ENCODE results near the gene KRTAP4-2. TPM values are rescaled to one million over a fixed set of nuclear protein-coding genes. Genes with fewer than 3 reads are reported as not detected.

The KRTAP4-2 gene
- polyA plus RNA-seq, 1 experiment = not detected

GRCh38 chr17:41133880-41134735 is 43.9 kb downstream of the KRTAP4-2 start:
- TF ChIP-seq CTCF (IDR thresholded peaks at IDR 0.05; ENCODE audit: insufficient read depth, low read depth, low read length) = no peak
- no peaks in the 10 kb centered on the region for H3K27me3 ChIP-seq (ENCODE audit: control insufficient read depth, insufficient read depth, low read length)
- POLR2A ChIA-PET = interaction anchor here (0.6 kb wide), 1 partner anchor 78 kb away, joined by 3 read pairs; no protein-coding TSS in a partner anchor
- no peak for DNase-seq (ENCODE audit: low read depth)
- no peaks in the 10 kb centered on the region for H3K36me3 ChIP-seq (ENCODE audit: control insufficient read depth, insufficient read depth, low read length)
- no peak overlapping the region for H3K4me3 ChIP-seq (ENCODE audit: low read depth, low read length)
- CTCF ChIA-PET = interaction anchor here (0.7 kb wide), 1 partner anchor 248 kb away, joined by 3 read pairs; no protein-coding TSS in a partner anchor

GRCh38 chr17:41131979-41132378 is 46.0 kb downstream of the KRTAP4-2 start:
- ChIA-PET POLR2A (interaction anchor here (0.6 kb wide), 1 partner anchor 236 kb away, joined by 3 read pairs; no protein-coding TSS in a partner anchor), CTCF (no interaction called here)
- TF ChIP-seq CTCF (IDR thresholded peaks at IDR 0.05; ENCODE audit: insufficient read depth, low read depth, low read length) = no peak
- Histone ChIP-seq H3K4me3 (ENCODE audit: low read depth, low read length) (no peak overlapping the region), H3K27me3 (ENCODE audit: control insufficient read depth, insufficient read depth, low read length) (no peaks in the 10 kb centered on the region), H3K36me3 (ENCODE audit: control insufficient read depth, insufficient read depth, low read length) (no peaks in the 10 kb centered on the region)
- no peak for DNase-seq (ENCODE audit: low read depth)

Small RNA genes within 50 kb of the gene (small RNA-seq; reads per million reads assigned to genes)
- gene KRTAP4-17P (ENCODE audit: insufficient read length, low read depth, low replicate concordance) = not detected

Other genes with a start within 250 kb of the KRTAP4-2 start
- 0.09 and 0.11 TPM in 2 replicates for gene KRT23, start 240.6 kb downstream of the KRTAP4-2 start, polyA plus RNA-seq (2011; rRNA removed)
- not detected in 2 replicates for gene KRT39, start 211.3 kb downstream of the KRTAP4-2 start, polyA plus RNA-seq (2011; rRNA removed)
- gene KRT40, start 193.9 kb downstream of the KRTAP4-2 start, polyA plus RNA-seq (2011; rRNA removed) = not detected in 2 replicates
- not detected in 2 replicates for gene KRTAP3-3, start 184.1 kb downstream of the KRTAP4-2 start, polyA plus RNA-seq (2011; rRNA removed)
- not detected in 2 replicates for gene KRTAP3-2, start 178.3 kb downstream of the KRTAP4-2 start, polyA plus RNA-seq (2011; rRNA removed)
- gene KRTAP3-1, start 169.1 kb downstream of the KRTAP4-2 start, polyA plus RNA-seq (2011; rRNA removed) = 0.16 TPM in 1 of 2 replicates, not detected in the other
- gene KRTAP1-5, start 151.0 kb downstream of the KRTAP4-2 start, polyA plus RNA-seq (2011; rRNA removed) = 62.3 and 65.1 TPM in 2 replicates
- not detected in 2 replicates for gene KRTAP1-4, start 148.0 kb downstream of the KRTAP4-2 start, polyA plus RNA-seq (2011; rRNA removed)
- gene KRTAP1-3, start 143.3 kb downstream of the KRTAP4-2 start, polyA plus RNA-seq (2011; rRNA removed) = not detected in 2 replicates
- gene KRTAP1-1, start 136.8 kb downstream of the KRTAP4-2 start, polyA plus RNA-seq (2011; rRNA removed) = 0.32 TPM in 1 of 2 replicates, not detected in the other
- not detected in 2 replicates for gene KRTAP2-1, start 130.9 kb downstream of the KRTAP4-2 start, polyA plus RNA-seq (2011; rRNA removed)
- 0.16 TPM in 1 of 2 replicates, not detected in the other for gene KRTAP2-2, start 123.0 kb downstream of the KRTAP4-2 start, polyA plus RNA-seq (2011; rRNA removed)
- 1.3 and 1.4 TPM in 2 replicates for gene KRTAP2-3, start 118.1 kb downstream of the KRTAP4-2 start, polyA plus RNA-seq (2011; rRNA removed)
- gene KRTAP2-4, start 112.3 kb downstream of the KRTAP4-2 start, polyA plus RNA-seq (2011; rRNA removed) = not detected in 2 replicates
- gene KRTAP4-7, start 94.1 kb downstream of the KRTAP4-2 start, polyA plus RNA-seq (2011; rRNA removed) = not detected in 2 replicates
- gene KRTAP4-8, start 80.1 kb downstream of the KRTAP4-2 start, polyA plus RNA-seq (2011; rRNA removed) = not detected in 2 replicates
- gene KRTAP4-16, start 76.0 kb downstream of the KRTAP4-2 start, polyA plus RNA-seq (2011; rRNA removed) = not detected in 2 replicates
- gene KRTAP4-9, start 72.8 kb downstream of the KRTAP4-2 start, polyA plus RNA-seq (2011; rRNA removed) = not detected in 2 replicates
- gene KRTAP4-11, start 59.8 kb downstream of the KRTAP4-2 start, polyA plus RNA-seq (2011; rRNA removed) = not detected in 2 replicates
- gene KRTAP4-12, start 54.0 kb downstream of the KRTAP4-2 start, polyA plus RNA-seq (2011; rRNA removed) = 0.11 TPM in 1 of 2 replicates, not detected in the other
- gene KRTAP4-6, start 37.7 kb downstream of the KRTAP4-2 start, polyA plus RNA-seq (2011; rRNA removed) = not detected in 2 replicates
- not detected in 2 replicates for gene KRTAP4-5, start 28.4 kb downstream of the KRTAP4-2 start, polyA plus RNA-seq (2011; rRNA removed)
- gene KRTAP4-4, start 17.5 kb downstream of the KRTAP4-2 start, polyA plus RNA-seq (2011; rRNA removed) = not detected in 2 replicates
- not detected in 2 replicates for gene KRTAP4-3, start 10.0 kb downstream of the KRTAP4-2 start, polyA plus RNA-seq (2011; rRNA removed)
- gene KRTAP4-1, start 6.7 kb upstream of the KRTAP4-2 start, polyA plus RNA-seq (2011; rRNA removed) = 0.12 TPM in 1 of 2 replicates, not detected in the other
- not detected in 2 replicates for gene KRTAP9-1, start 11.7 kb upstream of the KRTAP4-2 start, polyA plus RNA-seq (2011; rRNA removed)
- not detected in 2 replicates for gene KRTAP9-2, start 48.4 kb upstream of the KRTAP4-2 start, polyA plus RNA-seq (2011; rRNA removed)
- not detected in 2 replicates for gene KRTAP9-3, start 54.2 kb upstream of the KRTAP4-2 start, polyA plus RNA-seq (2011; rRNA removed)
- gene KRTAP9-8, start 59.8 kb upstream of the KRTAP4-2 start, polyA plus RNA-seq (2011; rRNA removed) = not detected in 2 replicates
- not detected in 2 replicates for gene KRTAP9-4, start 71.5 kb upstream of the KRTAP4-2 start, polyA plus RNA-seq (2011; rRNA removed)
- not detected in 2 replicates for gene KRTAP9-9, start 77.2 kb upstream of the KRTAP4-2 start, polyA plus RNA-seq (2011; rRNA removed)
- not detected in 2 replicates for gene KRTAP9-6, start 87.2 kb upstream of the KRTAP4-2 start, polyA plus RNA-seq (2011; rRNA removed)
- not detected in 2 replicates for gene KRTAP9-7, start 97.5 kb upstream of the KRTAP4-2 start, polyA plus RNA-seq (2011; rRNA removed)
- gene KRTAP29-1, start 124.6 kb upstream of the KRTAP4-2 start, polyA plus RNA-seq (2011; rRNA removed) = not detected in 2 replicates
- not detected in 2 replicates for gene KRTAP16-1, start 131.1 kb upstream of the KRTAP4-2 start, polyA plus RNA-seq (2011; rRNA removed)
- gene KRTAP17-1, start 137.5 kb upstream of the KRTAP4-2 start, polyA plus RNA-seq (2011; rRNA removed) = not detected in 2 replicates
- gene KRT33A, start 172.6 kb upstream of the KRTAP4-2 start, polyA plus RNA-seq (2011; rRNA removed) = not detected in 2 replicates
- gene KRT33B, start 191.6 kb upstream of the KRTAP4-2 start, polyA plus RNA-seq (2011; rRNA removed) = 1.2 and 1.8 TPM in 2 replicates
- 151 and 156 TPM in 2 replicates for gene KRT34, start 204.1 kb upstream of the KRTAP4-2 start, polyA plus RNA-seq (2011; rRNA removed)
- gene KRT31, start 219.4 kb upstream of the KRTAP4-2 start, polyA plus RNA-seq (2011; rRNA removed) = 0.11 TPM in 1 of 2 replicates, not detected in the other
- not detected in 2 replicates for gene KRT37, start 246.4 kb upstream of the KRTAP4-2 start, polyA plus RNA-seq (2011; rRNA removed)

Data from BJ (cell line).